ENCODE data around the gene TULP4.
"Not testable (repeated sequence)": the region's sequence is repeated elsewhere in the genome, so short reads cannot be mapped to it uniquely, and the experiment has no call there.

GRCh38 chr6:158405321-158405831, 93.1 kb downstream of the TULP4 start:
- TF ChIP-seq CTCF, POLR2AphosphoS5, POLR2A, EP300 (IDR thresholded peaks at IDR 0.05): not testable (repeated sequence)

Measured in sigmoid colon (tissue), 4 donors.